ENCODE data around the gene EWSR1. TPM values are rescaled to one million over a fixed set of nuclear protein-coding genes. Genes with fewer than 3 reads are reported as not detected.

EWSR1 gene
- polyA plus RNA-seq, 3 donors, result 81.2 to 280 (median 136) TPM

DNA sequence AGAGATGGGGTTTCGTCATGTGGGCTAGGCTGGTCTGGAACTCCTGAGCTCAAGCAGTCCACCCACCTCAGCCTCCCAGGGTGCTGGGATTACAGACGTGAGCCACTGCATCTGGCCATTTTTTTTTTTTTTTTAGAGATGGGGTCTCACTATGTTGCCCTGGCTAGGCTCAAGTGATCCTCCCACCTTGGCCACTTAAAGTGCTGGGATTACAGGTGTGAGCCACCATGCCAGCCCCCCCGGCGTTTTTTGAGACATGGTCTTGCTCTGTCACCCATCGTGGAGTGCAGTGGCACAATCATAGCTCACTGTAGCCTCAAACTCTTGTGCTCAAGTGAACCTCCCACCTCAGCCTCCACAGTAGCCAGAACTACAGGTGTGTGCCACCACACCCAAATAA is 16.8 kb upstream of the EWSR1 start:
- no peak for DNase-seq
- intact Hi-C loops (cut with micrococcal nuclease), result no loop called here

DNA sequence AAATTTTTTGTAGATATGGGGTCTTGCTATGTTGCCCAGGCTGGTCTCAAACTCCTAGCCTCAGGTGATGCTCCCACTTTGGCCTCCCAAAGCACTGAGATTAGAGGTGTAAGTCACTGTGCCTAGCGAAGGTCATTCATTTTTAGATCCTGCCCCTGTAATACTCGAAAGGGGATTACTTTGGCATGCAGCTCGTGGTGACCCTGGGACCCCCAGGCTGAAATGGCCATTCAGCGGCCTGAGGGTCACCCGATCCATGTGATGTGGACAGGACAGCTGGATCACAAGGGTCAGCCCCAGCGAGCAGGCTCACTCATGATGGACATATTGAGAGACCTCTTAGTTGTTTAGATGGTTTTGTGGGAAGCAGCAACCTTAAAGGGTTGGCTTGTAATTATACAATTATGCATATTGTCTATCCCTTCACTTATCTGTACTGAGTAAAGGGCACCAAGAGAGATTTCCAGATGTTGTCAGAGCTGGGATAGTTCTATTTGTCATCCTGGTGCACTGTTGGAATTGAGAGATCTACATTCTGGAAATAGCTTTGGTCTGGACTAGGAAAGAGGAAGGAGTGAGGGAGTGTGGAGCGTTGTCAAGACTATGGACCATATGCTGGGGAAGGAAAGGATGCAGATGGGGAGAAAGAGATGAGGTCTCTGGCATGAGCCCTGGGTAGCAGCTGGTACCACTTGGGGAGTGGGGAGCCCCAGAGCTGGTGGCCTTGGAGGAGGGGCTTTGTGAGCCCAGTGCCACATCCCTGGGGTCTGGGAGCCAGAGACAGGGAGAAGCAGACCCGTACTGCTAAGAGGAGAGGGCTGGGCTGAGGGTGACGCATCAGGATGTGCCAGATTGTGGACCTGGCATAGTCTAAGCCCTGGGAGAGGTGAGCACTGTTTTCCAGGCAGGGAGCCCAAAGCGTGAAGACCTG is 15.8 kb upstream of the EWSR1 start:
- no peak overlapping the region for H3K4me3 ChIP-seq (replicated peaks in 1 of 3; ENCODE audit: low read depth in 2 of 3, low read length in 3 of 3)
- Mint-ChIP-seq H3K4me3 (no peak overlapping the region), H3K9me3 (no peaks in the 10 kb centered on the region), H3K4me1 (no peaks in the 10 kb centered on the region), H3K27ac (peak overlapping the region in 1 of 7 donors; percentile 2), H3K36me3 (no peaks in the 10 kb centered on the region), H3K27me3 (ENCODE audit: low read depth in 3 of 3) (peaks cover 0 to 4% (median 2%) of the 10 kb centered on the region in 3 donors)
- H3K9me3 ChIP-seq (replicated peaks in 1 of 2; ENCODE audit: control insufficient read depth in 1 of 2, insufficient read depth in 1 of 2, low read length in 2 of 2), result no peaks in the 10 kb centered on the region
- no peaks in the 10 kb centered on the region for H3K4me1 ChIP-seq (ENCODE audit: control insufficient read depth in 1 of 2, insufficient read depth in 2 of 2, low read length in 2 of 2)
- intact Hi-C loops (cut with micrococcal nuclease), result no loop called here
- TF ChIP-seq, protein P1, sequence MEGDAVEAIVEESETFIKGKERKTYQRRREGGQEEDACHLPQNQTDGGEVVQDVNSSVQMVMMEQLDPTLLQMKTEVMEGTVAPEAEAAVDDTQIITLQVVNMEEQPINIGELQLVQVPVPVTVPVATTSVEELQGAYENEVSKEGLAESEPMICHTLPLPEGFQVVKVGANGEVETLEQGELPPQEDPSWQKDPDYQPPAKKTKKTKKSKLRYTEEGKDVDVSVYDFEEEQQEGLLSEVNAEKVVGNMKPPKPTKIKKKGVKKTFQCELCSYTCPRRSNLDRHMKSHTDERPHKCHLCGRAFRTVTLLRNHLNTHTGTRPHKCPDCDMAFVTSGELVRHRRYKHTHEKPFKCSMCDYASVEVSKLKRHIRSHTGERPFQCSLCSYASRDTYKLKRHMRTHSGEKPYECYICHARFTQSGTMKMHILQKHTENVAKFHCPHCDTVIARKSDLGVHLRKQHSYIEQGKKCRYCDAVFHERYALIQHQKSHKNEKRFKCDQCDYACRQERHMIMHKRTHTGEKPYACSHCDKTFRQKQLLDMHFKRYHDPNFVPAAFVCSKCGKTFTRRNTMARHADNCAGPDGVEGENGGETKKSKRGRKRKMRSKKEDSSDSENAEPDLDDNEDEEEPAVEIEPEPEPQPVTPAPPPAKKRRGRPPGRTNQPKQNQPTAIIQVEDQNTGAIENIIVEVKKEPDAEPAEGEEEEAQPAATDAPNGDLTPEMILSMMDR (IDR thresholded peaks at IDR 0.05), result no peak
- WGBS (ENCODE audit: insufficient coverage), result 94% methylated on average over 8 of the region's 10 CpGs
- H3K27me3 ChIP-seq (ENCODE audit: control insufficient read depth in 2 of 2, insufficient read depth in 2 of 2, low read length in 2 of 2), result no peaks in the 10 kb centered on the region
- H2AFZ ChIP-seq (ENCODE audit: insufficient read depth, low read depth, low read length, poor library complexity, severe bottlenecking), result no peak overlapping the region
- no peak overlapping the region for H3K9ac ChIP-seq (ENCODE audit: insufficient read depth, low read length, poor library complexity, severe bottlenecking)
- no peak overlapping the region for H3K27ac ChIP-seq (ENCODE audit: low read depth in 1 of 2, low read length in 2 of 2)
- no peaks in the 10 kb centered on the region for H3K36me3 ChIP-seq (replicated peaks in 1 of 2; ENCODE audit: control insufficient read depth in 1 of 2, insufficient read depth in 2 of 2, low read length in 2 of 2)
- H3K4me2 ChIP-seq (replicated peaks; ENCODE audit: extremely low read depth, low read length, poor library complexity, severe bottlenecking), result no peak overlapping the region
- DNase-seq, result no peak
- H3K79me2 ChIP-seq (ENCODE audit: insufficient read depth, low read length), result no peaks in the 10 kb centered on the region
- H4K20me1 ChIP-seq (ENCODE audit: insufficient read depth, low read length), result no peaks in the 10 kb centered on the region

More for the DNA sequence above, 16.8 kb upstream of the EWSR1 start:
- H3K4me1 Mint-ChIP-seq, result no peaks in the 10 kb centered on the region
- Histone ChIP-seq H3K36me3 (replicated peaks in 1 of 2; ENCODE audit: control insufficient read depth in 1 of 2, insufficient read depth in 2 of 2, low read length in 2 of 2) (no peaks in the 10 kb centered on the region), H2AFZ (ENCODE audit: insufficient read depth, low read depth, low read length, poor library complexity, severe bottlenecking) (no peak overlapping the region), H3K4me1 (ENCODE audit: control insufficient read depth in 1 of 2, insufficient read depth in 2 of 2, low read length in 2 of 2) (no peaks in the 10 kb centered on the region), H3K27ac (ENCODE audit: low read depth in 1 of 2, low read length in 2 of 2) (no peak overlapping the region), H4K20me1 (ENCODE audit: insufficient read depth, low read length) (no peaks in the 10 kb centered on the region), H3K9ac (ENCODE audit: insufficient read depth, low read length, poor library complexity, severe bottlenecking) (no peak overlapping the region), H3K27me3 (ENCODE audit: control insufficient read depth in 2 of 2, insufficient read depth in 2 of 2, low read length in 2 of 2) (no peaks in the 10 kb centered on the region), H3K4me2 (replicated peaks; ENCODE audit: extremely low read depth, low read length, poor library complexity, severe bottlenecking) (no peak overlapping the region), H3K9me3 (replicated peaks in 1 of 2; ENCODE audit: control insufficient read depth in 1 of 2, insufficient read depth in 1 of 2, low read length in 2 of 2) (no peaks in the 10 kb centered on the region), H3K79me2 (ENCODE audit: insufficient read depth, low read length) (no peaks in the 10 kb centered on the region), H3K4me3 (replicated peaks in 1 of 3; ENCODE audit: low read depth in 2 of 3, low read length in 3 of 3) (no peak overlapping the region)
- no peaks in the 10 kb centered on the region for H3K9me3 Mint-ChIP-seq
- no peak overlapping the region for H3K27ac Mint-ChIP-seq
- 100% methylated on average over 3 of the region's 5 CpGs for WGBS (ENCODE audit: insufficient coverage)
- H3K4me3 Mint-ChIP-seq, result no peak overlapping the region
- H3K27me3 Mint-ChIP-seq (ENCODE audit: low read depth in 3 of 3), result peaks cover 0 to 4% (median 2%) of the 10 kb centered on the region in 3 donors
- TF ChIP-seq, protein P1 (IDR thresholded peaks at IDR 0.05), result no peak
- no peaks in the 10 kb centered on the region for H3K36me3 Mint-ChIP-seq
